Liver (tissue), 9 donors: Measurements from ENCODE around the gene BCKDHA. TPM values are rescaled to one million over a fixed set of nuclear protein-coding genes. Genes with fewer than 3 reads are reported as not detected.

Experiments used
- DNase-seq: peaks from one replicate; pipeline ENCODE4 v3.0.0-alpha.2; 2017; ENCODE audit warnings: low spot score
- H3K27ac ChIP-seq, 2 donors: one replicate each; pipeline ENCODE4 v1.7.0; 2013; ENCODE audit warnings: inconsistent platforms in 2 of 2, low read length in 2 of 2, control low read depth in 1 of 2, low read depth in 1 of 2, mild to moderate bottlenecking in 1 of 2
- H3K27me3 ChIP-seq, 4 donors: one replicate each; pipeline versions ENCODE4 v1.6.1 to v1.7.0; 2013; ENCODE audit warnings: low read length in 3 of 4, inconsistent platforms in 1 of 4, mild to moderate bottlenecking in 1 of 4, moderate library complexity in 1 of 4; ENCODE audit not compliant: control insufficient read depth in 4 of 4, insufficient read depth in 4 of 4
- H3K36me3 ChIP-seq, 4 donors: one replicate each; pipeline versions ENCODE4 v1.6.1 to v1.7.0; 2013; ENCODE audit warnings: low read length in 3 of 4, mild to moderate bottlenecking in 3 of 4, low read depth in 1 of 4, moderate library complexity in 1 of 4; ENCODE audit not compliant: control insufficient read depth in 4 of 4, insufficient read depth in 3 of 4
- H3K4me1 ChIP-seq, 4 donors: one replicate each; pipeline versions ENCODE4 v1.6.1 to v1.7.0; 2013; ENCODE audit warnings: low read length in 3 of 4, mild to moderate bottlenecking in 3 of 4, moderate library complexity in 1 of 4; ENCODE audit not compliant: control insufficient read depth in 4 of 4, insufficient read depth in 4 of 4
- H3K4me3 ChIP-seq, 3 donors: one replicate each; pipeline versions ENCODE4 v1.6.1 to v1.7.0; 2013; ENCODE audit warnings: low read length in 3 of 3, control low read depth in 1 of 3, low read depth in 1 of 3, mild to moderate bottlenecking in 1 of 3
- H3K9ac ChIP-seq, 2 donors: one replicate each; pipeline ENCODE4 v1.7.0; 2013; ENCODE audit warnings: low read length in 2 of 2, mild to moderate bottlenecking in 2 of 2, moderate library complexity in 2 of 2, control low read depth in 1 of 2, low read depth in 1 of 2
- H3K9me3 ChIP-seq, 4 donors: one replicate each; pipeline versions ENCODE4 v1.6.1 to v1.7.0; 2013; ENCODE audit warnings: low read length in 3 of 4; ENCODE audit not compliant: control insufficient read depth in 4 of 4
- ATF3 ChIP-seq: IDR thresholded peaks from 2 replicates; pipeline ENCODE4 v1.6.1; 2016; ENCODE audit warnings: antibody characterized with exemption
- EGR1 ChIP-seq, 2 donors: IDR thresholded peaks; 2 replicates each; pipeline ENCODE4 v1.6.1; 2016 to 2018; ENCODE audit warnings: antibody characterized with exemption in 2 of 2, low read depth in 2 of 2
- FOXA1 ChIP-seq: IDR thresholded peaks from 2 replicates; pipeline ENCODE4 v1.6.1; 2016; ENCODE audit warnings: antibody characterized with exemption
- FOXA2 ChIP-seq: IDR thresholded peaks from 2 replicates; pipeline ENCODE4 v1.6.1; 2016; ENCODE audit warnings: antibody characterized with exemption
- GABPA ChIP-seq, 2 donors: IDR thresholded peaks in 1 of 2; conservative IDR thresholded peaks in 1 of 2; 2 replicates each; pipeline ENCODE4 v1.6.1; 2016; ENCODE audit warnings: antibody characterized with exemption in 2 of 2, mild to moderate bottlenecking in 1 of 2, moderate library complexity in 1 of 2
- HNF4G ChIP-seq: IDR thresholded peaks from 2 replicates; pipeline ENCODE4 v1.6.1; 2016; ENCODE audit warnings: antibody characterized with exemption
- JUND ChIP-seq, 2 donors: IDR thresholded peaks; 2 replicates each; pipeline ENCODE4 v1.6.1; 2016; ENCODE audit warnings: antibody characterized with exemption in 2 of 2
- NR2F2 ChIP-seq: IDR thresholded peaks from 2 replicates; pipeline ENCODE4 v1.6.1; 2016; ENCODE audit warnings: antibody characterized with exemption
- RXRA ChIP-seq, 2 donors: IDR thresholded peaks; 2 replicates each; pipeline ENCODE4 v1.6.1; 2017 to 2018; ENCODE audit warnings: antibody characterized with exemption in 2 of 2, mild to moderate bottlenecking in 1 of 2
- SP1 ChIP-seq: IDR thresholded peaks from 2 replicates; pipeline ENCODE4 v1.6.1; 2018; ENCODE audit warnings: antibody characterized with exemption, mild to moderate bottlenecking
- TAF1 ChIP-seq: conservative IDR thresholded peaks from 2 replicates; pipeline ENCODE4 v1.6.1; 2016; ENCODE audit warnings: antibody characterized with exemption, mild to moderate bottlenecking
- YY1 ChIP-seq: IDR thresholded peaks from 2 replicates; pipeline ENCODE4 v1.6.1; 2016; ENCODE audit warnings: antibody characterized with exemption, mild to moderate bottlenecking
- WGBS: extraction: QIAGEN DNeasy Blood & Tissue Kit; methylation state at CpG from one replicate; pipeline ENCODE4 v1.1.7; 2013; 5-methylcytosine and 5-hydroxymethylcytosine counted together
- polyA plus RNA-seq, 2 donors: library from polyadenylated mRNA; stranded (reverse) in 1 of 2; unstranded in 1 of 2; fragments of 200-250 nt in 1 of 2; fragments of >200 nt in 1 of 2; fragmentation: Nextera tagmentation in 1 of 2; extraction: Ambion mirVana in 1 of 2; gene quantifications; one replicate each; pipeline versions ENCODE4 v1.2.1 to v1.2.3, GENCODE V29; 2013 to 2015
- total RNA-seq, 2 donors: library from RNA; depleted of rRNA; stranded (reverse); fragments of >200 nt; gene quantifications; one replicate each; pipeline ENCODE4 v1.2.3, GENCODE V29; 2014
- TF ChIP-seq, protein P1 (sequence below): IDR thresholded peaks from 2 replicates; pipeline ENCODE4 v1.6.1; 2016; ENCODE audit warnings: antibody characterized with exemption
- TF ChIP-seq, protein P2 (sequence below): IDR thresholded peaks from 2 replicates; pipeline ENCODE4 v1.6.1; 2016; ENCODE audit warnings: antibody characterized with exemption
- donor health status: healthy.
- donor health status: healthy.
- donor health status: healthy.
- donor health status: healthy.
- donor health status: healthy.

Gene BCKDHA
- total and polyA plus RNA-seq, 4 donors = 38.5 to 91.4 (median 63.7) TPM

DNA sequence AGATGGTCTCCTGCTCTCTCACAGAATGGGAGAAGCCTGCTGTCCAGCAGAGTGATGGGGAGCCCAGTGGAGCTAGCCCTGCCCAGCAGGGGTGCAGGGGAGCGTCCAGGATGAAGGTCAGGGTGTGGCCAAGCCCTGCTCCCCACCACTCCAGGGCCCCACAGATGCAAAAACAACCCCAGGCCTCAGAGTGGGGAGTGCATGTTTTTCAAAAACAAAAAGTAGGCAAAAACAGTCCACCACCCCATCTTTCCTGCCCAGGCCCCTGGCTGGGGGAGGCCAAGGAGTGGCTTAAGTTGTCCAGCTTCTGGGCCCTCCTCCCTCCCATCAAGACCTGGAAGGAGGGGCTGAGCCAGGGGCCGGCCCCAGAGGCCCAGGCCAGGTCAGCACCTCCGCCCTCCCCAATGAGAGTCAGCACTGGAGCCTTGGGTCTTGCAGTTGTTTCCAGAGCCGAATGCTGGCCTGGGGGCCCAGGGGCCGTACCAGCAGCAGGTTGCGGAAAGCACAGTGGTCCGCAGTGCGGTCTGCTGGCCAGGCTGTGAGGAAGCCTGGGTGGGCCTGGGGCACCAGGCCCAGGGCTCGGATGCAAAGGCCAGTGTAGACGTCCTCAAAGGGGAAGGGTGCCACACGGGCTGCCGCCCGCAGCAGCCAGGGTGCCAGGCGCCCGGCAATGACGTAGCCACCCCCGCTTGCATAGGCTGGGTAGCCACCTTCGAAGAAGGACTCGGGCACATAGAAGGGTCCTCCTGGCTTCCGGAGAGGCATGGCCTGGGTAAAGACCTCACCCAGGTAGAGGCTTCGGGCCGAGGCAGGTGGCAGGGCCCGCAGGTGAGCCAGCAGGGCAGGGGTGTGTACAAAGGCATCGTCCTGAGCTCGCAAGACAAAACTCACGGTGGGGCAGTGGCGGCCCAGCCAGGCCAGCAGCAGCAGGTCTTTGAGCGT, 27.8 kb downstream of the BCKDHA start (continued):
- TF ChIP-seq ATF3 (no peak), FOXA2 (no peak), GABPA (IDR thresholded peaks at IDR 0.05 in 1 of 2, conservative IDR thresholded peaks at IDR 0.05 in 1 of 2) (no peak), NR2F2 (no peak), YY1 (no peak)

- peaks cover 0 to 5% (median 3%) of the 10 kb centered on the region in 4 donors for H3K4me1 ChIP-seq
- H3K27me3 ChIP-seq = no peaks in the 10 kb centered on the region
- H3K9me3 ChIP-seq = no peaks in the 10 kb centered on the region
- TF ChIP-seq ATF3 (no peak), RXRA (IDR thresholded peaks at IDR 0.05) (no peak), SP1 (no peak), YY1 (no peak), HNF4G (no peak), TAF1 (no peak)
- no peak overlapping the region for H3K27ac ChIP-seq
- H3K4me3 ChIP-seq = peak overlapping the region in 1 of 3 donors; percentile 9
- WGBS = 86% methylated on average over 36 of the region's 36 CpGs
- H3K36me3 ChIP-seq = peaks cover 9 to 46% (median 10%) of the 10 kb centered on the region in 4 donors
- no peak for DNase-seq
- H3K9ac ChIP-seq = no peak overlapping the region
Measured at GRCh38 chr19:41426116-41426841, 28.7 kb downstream of the BCKDHA start.

- H3K4me1 ChIP-seq = peaks cover 0 to 13% (median 10%) of the 10 kb centered on the region in 4 donors
Measured at GRCh38 chr19:41426952-41427646, 29.5 kb downstream of the BCKDHA start, which contains the start of gene B3GNT8. B3GNT8 (minus strand) TSS chr19:41427374; CDS start chr19:41426778, 596 bp downstream.

DNA sequence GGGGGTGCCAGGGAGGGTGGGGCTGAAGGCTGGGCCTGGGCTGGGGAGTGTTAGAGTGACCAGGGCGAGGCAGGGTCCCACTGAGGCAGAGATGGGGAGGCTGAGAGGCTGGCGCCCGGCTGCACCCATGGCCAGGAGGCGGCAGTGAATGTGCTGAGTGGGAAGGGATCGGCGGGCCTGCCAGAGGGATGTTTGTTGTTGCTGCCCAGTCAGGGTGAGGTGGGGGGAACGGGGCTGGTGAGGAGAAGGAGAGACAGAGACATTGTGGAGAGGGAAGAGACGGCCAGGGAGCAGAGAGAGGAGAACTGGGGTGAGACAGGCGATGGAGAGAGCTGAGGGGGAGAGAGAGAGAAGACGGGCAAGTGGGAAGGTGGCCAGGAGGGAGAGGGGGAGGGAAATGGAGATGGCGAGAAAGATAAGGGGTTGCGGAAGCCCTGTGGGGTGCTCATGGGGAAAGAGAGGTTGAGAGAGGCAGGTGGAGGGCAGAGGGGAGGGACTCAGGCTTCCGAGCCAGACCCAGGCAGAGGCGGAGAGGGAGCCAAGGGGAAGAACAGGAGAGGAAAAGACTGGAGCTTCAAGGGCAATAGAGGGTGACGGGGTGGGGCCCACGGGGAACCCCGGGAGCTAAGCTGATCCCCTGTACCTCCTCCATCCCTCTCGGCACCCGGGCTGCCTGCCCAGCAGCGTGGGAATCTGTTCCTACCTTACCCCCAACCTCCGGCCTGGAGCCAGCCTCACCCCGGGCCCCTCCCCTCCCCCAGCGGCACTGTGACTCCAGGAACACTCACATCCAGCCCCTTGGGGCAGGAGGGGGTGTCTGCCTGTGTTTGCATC, 30.2 kb downstream of the BCKDHA start:
- DNase-seq = no peak
- Histone ChIP-seq H3K9ac (no peak overlapping the region), H3K36me3 (peaks cover 2 to 36% (median 8%) of the 10 kb centered on the region in 4 donors)
- TF ChIP-seq TAF1 (no peak), HNF4G (no peak), EGR1 (IDR thresholded peaks at IDR 0.05; ENCODE audit: low read depth in 2 of 2) (no peak), GABPA (IDR thresholded peaks at IDR 0.05 in 1 of 2, conservative IDR thresholded peaks at IDR 0.05 in 1 of 2) (no peak), JUND (IDR thresholded peaks at IDR 0.05) (no peak)
- TF ChIP-seq, protein P1, sequence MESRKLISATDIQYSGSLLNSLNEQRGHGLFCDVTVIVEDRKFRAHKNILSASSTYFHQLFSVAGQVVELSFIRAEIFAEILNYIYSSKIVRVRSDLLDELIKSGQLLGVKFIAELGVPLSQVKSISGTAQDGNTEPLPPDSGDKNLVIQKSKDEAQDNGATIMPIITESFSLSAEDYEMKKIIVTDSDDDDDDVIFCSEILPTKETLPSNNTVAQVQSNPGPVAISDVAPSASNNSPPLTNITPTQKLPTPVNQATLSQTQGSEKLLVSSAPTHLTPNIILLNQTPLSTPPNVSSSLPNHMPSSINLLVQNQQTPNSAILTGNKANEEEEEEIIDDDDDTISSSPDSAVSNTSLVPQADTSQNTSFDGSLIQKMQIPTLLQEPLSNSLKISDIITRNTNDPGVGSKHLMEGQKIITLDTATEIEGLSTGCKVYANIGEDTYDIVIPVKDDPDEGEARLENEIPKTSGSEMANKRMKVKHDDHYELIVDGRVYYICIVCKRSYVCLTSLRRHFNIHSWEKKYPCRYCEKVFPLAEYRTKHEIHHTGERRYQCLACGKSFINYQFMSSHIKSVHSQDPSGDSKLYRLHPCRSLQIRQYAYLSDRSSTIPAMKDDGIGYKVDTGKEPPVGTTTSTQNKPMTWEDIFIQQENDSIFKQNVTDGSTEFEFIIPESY = no peak
- TF ChIP-seq, protein P2, sequence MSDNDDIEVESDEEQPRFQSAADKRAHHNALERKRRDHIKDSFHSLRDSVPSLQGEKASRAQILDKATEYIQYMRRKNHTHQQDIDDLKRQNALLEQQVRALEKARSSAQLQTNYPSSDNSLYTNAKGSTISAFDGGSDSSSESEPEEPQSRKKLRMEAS = no peak

More at GRCh38 chr19:41426952-41427646, 29.5 kb downstream of the BCKDHA start, which contains the start of gene B3GNT8:
- TF ChIP-seq FOXA1 = no peak
- Histone ChIP-seq H3K9me3 (no peaks in the 10 kb centered on the region), H3K27ac (peak within 1 kb of the TSS; percentile 47 to 53), H3K36me3 (peaks cover 6 to 39% (median 10%) of the 10 kb centered on the region in 4 donors), H3K4me3 (peak within 1 kb of the TSS in 1 of 3 donors; percentile 22), H3K9ac (no peak within 1 kb of the TSS), H3K27me3 (no peaks in the 10 kb centered on the region)
- 52% methylated on average over 19 of the region's 19 CpGs for WGBS
- DNase-seq = peak; percentile 86

More for the DNA sequence above, 30.2 kb downstream of the BCKDHA start:
- Histone ChIP-seq H3K4me3 (peak overlapping the region in 1 of 3 donors; percentile 22), H3K27me3 (no peaks in the 10 kb centered on the region), H3K9me3 (no peaks in the 10 kb centered on the region), H3K4me1 (peaks cover 0 to 20% (median 15%) of the 10 kb centered on the region in 4 donors), H3K27ac (peak overlapping the region; percentile 47 to 53)
- whole genome bisulfite sequencing = 54% methylated on average over 23 of the region's 23 CpGs
